Dedifferentiated amniotic fluid mesenchymal stem cell (primary cell): ENCODE measurements around the gene COL5A2.
A peak's percentile ranks its signal among the peaks of the same experiment; 100 is the strongest.

ENCODE experiments used
- DNase-seq: peaks from one replicate; pipeline ENCODE4 v3.0.0-alpha.2; 2016; ENCODE audit errors: extremely low spot score

The COL5A2 gene

DNA sequence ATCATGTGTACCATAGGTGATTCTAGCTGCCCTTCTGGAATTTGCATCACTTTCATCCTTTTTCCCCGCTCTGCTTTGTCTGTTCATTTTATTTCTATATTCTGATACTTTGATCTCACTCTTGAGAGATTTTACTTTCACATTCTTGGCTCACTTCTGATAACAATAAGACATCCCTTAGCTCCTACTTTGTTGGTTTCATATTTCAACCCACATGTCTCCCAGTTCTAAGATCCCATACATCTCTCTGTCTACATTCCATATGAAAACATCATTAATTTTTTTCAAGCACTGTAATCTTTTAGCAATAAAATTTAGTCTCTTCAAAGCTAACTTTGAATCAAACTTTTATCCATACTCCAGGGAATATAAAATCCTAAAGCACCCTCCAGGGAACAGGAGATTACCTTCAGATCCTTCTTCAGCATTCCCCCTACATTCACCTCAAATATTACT lies 129.8 kb downstream of the COL5A2 start:
- no peak for DNase-seq

DNA sequence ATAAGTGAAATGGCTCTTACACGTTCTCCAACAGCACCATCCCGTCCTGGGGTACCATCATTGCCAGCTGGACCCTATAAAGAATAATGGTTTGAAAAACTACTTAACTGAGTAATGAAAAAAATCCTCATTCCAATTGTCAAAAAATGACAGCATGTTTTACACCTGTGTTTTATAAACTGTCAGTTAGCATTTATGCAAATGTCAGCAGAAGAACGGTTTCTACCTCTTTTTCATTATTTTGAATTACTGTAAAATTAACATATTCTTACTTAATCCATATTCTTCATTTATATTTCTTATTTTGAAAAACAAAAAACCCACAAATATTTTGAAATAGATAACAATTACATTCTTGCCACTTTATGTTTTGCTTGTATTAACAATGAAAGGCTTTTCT lies 131.4 kb downstream of the COL5A2 start:
- no peak for DNase-seq

- no peak for DNase-seq
Observed at GRCh38 chr2:189047171-189047888, 132.2 kb downstream of the COL5A2 start.

DNA sequence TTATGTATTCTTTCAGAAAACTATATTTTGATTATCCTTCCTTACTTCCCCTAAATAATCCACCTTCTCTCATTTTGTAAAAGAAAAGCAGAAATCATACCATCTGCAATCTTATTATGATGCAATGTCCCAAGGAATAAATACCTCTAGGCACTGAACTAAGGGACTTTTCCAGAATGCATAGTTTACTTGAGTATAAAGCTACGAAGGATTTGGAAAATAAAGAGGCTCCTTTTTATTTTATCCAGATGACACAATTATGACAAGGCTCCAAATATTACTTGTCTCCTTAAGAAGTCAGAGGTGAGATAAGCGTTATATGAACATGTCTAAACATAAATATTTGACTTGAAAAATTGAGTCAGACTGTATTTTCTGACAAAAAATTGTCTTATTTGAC lies 133.2 kb downstream of the COL5A2 start:
- no peak for DNase-seq

DNA sequence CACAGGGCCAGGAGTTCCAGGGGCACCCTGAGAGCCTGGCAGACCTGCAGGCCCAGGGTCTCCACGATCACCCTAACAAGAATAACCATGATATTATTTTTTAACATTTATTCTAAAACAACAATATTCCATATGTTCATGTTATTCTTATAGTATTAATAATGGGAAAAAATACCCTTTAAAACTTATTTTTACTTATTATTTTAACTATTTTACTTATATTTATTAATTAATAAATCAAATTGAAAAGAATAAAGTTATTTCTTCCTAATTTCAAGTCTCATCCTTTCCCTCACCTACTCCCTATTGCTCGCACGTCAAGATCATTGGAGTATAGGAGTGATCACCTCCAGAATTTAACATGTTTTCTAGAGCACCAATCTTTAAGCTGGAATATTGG lies 133.7 kb downstream of the COL5A2 start:
- no peak for DNase-seq

- DNase-seq = peak; percentile 61
Observed at GRCh38 chr2:189037518-189037917, 142.0 kb downstream of the COL5A2 start.

GRCh38 chr2:189024901-189025618 lies 154.5 kb downstream of the COL5A2 start:
- no peak for DNase-seq

DNA sequence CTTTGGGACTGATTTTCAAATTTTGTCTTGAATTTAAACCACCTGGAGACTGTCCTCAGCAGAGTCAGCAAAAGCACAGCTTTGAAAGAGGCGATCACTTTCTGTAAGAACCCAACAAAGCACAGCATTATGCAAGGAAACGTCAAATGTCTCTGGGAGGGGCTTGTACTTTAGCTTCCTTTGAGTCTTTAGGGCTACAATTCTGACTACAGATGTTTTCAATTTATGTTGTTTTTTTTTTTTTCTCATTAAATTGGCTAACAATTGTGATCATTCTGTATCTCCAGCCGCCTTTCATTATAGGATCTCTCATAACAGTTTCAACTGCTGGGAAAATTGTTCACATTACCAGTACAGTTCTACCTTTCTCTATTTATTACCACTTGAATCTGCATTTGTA lies 157.1 kb downstream of the COL5A2 start:
- peak; percentile 80 for DNase-seq

GRCh38 chr2:189022053-189022481 lies 157.5 kb downstream of the COL5A2 start:
- DNase-seq = peak; percentile 88

GRCh38 chr2:189020179-189020578 lies 159.4 kb downstream of the COL5A2 start:
- no peak for DNase-seq

GRCh38 chr2:189018631-189019030 lies 160.9 kb downstream of the COL5A2 start:
- peak; percentile 59 for DNase-seq

- no peak for DNase-seq
Observed at GRCh38 chr2:189016311-189016861, 163.2 kb downstream of the COL5A2 start.

DNA sequence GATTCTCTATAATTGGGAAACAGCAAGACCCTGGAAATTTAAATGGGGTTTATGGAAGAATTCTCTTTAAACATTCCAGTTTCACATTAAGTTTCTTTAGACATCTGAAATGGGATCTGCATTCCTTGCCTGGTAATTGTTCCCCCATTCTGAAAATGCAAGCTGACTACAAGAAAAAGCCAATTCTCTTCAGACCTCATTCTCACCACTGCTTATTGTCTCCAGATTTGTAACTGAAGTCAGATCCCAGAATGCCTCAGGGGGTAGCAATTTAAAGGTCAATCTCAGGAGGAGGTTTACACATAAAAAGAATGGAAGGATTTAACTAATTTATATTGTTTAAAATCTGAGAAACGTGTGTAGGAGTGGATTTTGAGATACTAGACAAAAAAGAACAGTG lies 164.2 kb downstream of the COL5A2 start:
- DNase-seq = no peak

DNA sequence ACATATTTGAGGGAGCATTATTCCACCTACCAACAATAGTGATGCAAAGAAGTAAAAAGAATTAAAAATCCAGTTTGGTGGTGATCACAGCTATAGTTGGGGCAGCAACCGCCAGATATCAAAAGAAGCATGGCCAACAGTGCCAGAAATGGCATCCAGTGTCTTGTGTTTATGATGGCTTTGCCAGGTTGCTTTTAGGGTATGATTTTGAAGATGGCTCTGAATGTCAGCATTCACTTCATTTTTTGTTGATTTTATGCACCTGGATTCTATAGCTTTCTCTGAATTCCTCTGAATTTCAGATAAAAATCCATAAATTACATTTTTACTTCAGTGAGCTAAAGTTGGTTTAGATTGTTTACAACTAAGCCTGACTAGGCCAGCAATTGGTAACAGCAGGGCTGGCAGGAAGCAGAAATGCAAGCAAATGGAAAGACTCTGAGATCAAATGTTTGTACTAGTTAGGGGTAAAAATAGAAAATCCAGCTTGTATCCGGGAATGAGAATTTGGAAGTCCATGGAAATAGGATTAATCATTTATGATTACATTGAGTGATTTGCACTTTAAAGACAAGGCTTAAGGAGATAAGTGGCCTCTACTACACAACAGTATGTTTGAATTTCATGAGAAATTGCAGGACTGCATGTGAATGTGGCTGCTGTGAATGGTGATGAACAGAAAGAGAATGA lies 165.0 kb downstream of the COL5A2 start:
- DNase-seq = peak; percentile 66

- DNase-seq = no peak
Observed at GRCh38 chr2:189013671-189014448, 165.7 kb downstream of the COL5A2 start.

GRCh38 chr2:189013031-189013430 lies 166.5 kb downstream of the COL5A2 start:
- DNase-seq = no peak

GRCh38 chr2:189012351-189012750 lies 167.2 kb downstream of the COL5A2 start:
- DNase-seq = no peak

DNA sequence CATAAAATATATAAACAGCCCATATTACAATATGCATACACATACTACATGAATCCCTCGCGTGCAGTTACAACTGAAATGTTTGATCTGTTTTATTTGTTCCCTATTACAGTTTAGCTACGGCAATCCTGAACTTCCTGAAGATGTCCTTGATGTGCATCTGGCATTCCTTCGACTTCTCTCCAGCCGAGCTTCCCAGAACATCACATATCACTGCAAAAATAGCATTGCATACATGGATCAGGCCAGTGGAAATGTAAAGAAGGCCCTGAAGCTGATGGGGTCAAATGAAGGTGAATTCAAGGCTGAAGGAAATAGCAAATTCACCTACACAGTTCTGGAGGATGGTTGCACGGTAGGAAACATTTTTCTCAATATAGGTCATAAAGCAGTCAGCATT lies 169.0 kb downstream of the COL5A2 start:
- no peak for DNase-seq

DNA sequence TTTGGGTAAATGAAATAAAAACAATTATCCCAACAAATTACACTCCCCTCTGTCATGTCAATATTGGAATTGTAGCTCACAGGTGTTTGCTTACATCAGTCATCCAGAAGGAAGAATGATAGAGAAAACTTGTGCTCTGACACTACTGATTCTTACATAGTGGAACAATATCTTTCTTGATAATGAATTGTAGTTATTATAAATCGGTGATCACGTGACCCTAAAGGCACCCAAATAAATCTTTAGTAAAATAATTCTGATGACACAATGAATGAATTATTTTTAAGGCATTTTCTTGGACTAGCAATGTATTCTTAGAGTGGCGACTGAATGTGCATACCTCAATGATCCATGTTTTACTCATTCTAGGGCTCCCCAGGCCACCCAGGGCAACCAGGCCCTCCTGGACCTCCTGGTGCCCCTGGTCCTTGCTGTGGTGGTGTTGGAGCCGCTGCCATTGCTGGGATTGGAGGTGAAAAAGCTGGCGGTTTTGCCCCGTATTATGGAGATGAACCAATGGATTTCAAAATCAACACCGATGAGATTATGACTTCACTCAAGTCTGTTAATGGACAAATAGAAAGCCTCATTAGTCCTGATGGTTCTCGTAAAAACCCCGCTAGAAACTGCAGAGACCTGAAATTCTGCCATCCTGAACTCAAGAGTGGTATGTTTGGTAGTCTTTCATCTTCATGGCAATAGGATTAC lies 170.9 kb downstream of the COL5A2 start:
- no peak for DNase-seq

DNA sequence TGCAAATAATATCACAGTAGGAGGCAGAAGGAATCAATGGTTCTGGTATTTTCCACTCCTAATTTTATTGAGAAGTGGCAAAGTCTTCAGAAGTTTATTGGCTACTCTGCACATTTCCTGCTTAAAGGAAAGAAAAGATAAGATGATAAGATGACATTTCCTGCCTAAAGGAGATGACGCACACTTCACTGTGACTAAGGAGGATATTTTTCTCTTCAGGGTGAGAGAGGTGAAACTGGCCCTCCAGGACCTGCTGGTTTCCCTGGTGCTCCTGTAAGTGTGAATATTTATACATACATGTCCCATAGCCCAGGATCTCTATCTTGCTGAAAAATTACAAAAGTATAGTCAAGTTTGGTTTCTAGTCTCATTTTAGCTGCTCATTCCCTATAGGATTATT lies 177.5 kb downstream of the COL5A2 start:
- DNase-seq = no peak

GRCh38 chr2:189000221-189000620 lies 179.3 kb downstream of the COL5A2 start:
- no peak for DNase-seq
